GM23338 (cell line): ENCODE results near the gene PTPN7. TPM values are rescaled to one million over a fixed set of nuclear protein-coding genes. Genes with fewer than 3 reads are reported as not detected.

Source experiments
- ATAC-seq: fragments of 200-7000 bp; cut with Tn5 transposase; 3 replicates; pipeline ENCODE4 v1.9.1; 2020
- DNase-seq: peaks from one replicate; pipeline ENCODE4 v3.0.0-alpha.2; 2015; ENCODE audit warnings: low spot score
- H2AFZ ChIP-seq: fragments of 200-600 bp; sonication (generic); 2 replicates; pipeline ENCODE4 v1.8.0; 2016; ENCODE audit warnings: antibody characterized with exemption, mild to moderate bottlenecking, moderate library complexity
- H3F3A ChIP-seq: fragments of 200-600 bp; sonication (generic); replicated peaks from 2 replicates; pipeline ENCODE4 v1.8.0; 2017; ENCODE audit warnings: antibody characterized with exemption, mixed run types, low read depth
- H3K27ac ChIP-seq: fragments of 200-600 bp; sonication (generic); 2 replicates; pipeline ENCODE4 v1.6.1; 2016; ENCODE audit warnings: low read depth
- H3K27me3 ChIP-seq: fragments of 200-600 bp; sonication (generic); 2 replicates; pipeline ENCODE4 v1.8.0; 2016; ENCODE audit warnings: mild to moderate bottlenecking, mixed run types, moderate library complexity; ENCODE audit not compliant: insufficient read depth
- H3K36me3 ChIP-seq: fragments of 200-600 bp; sonication (generic); 2 replicates; pipeline ENCODE4 v1.8.0; 2016; ENCODE audit warnings: mild to moderate bottlenecking; ENCODE audit not compliant: insufficient read depth
- H3K4me1 ChIP-seq: fragments of 200-600 bp; sonication (generic); 2 replicates; pipeline ENCODE4 v1.8.0; 2016; ENCODE audit warnings: mild to moderate bottlenecking, moderate library complexity; ENCODE audit not compliant: insufficient read depth
- H3K4me2 ChIP-seq: fragments of 200-600 bp; sonication (generic); 2 replicates; pipeline ENCODE4 v1.7.1; 2017; ENCODE audit warnings: mixed run types
- H3K4me3 ChIP-seq: fragments of 200-600 bp; sonication (generic); 2 replicates; pipeline ENCODE4 v1.6.1; 2016; ENCODE audit warnings: mixed run types
- H3K79me2 ChIP-seq: fragments of 200-600 bp; sonication (generic); replicated peaks from 2 replicates; pipeline ENCODE4 v1.8.0; 2017; ENCODE audit warnings: mild to moderate bottlenecking; ENCODE audit not compliant: insufficient read depth
- H3K9me2 ChIP-seq: fragments of 200-600 bp; sonication (generic); 2 replicates; pipeline ENCODE4 v1.8.0; 2017; ENCODE audit not compliant: insufficient read depth
- H4K20me1 ChIP-seq: fragments of 200-600 bp; sonication (generic); replicated peaks from 2 replicates; pipeline ENCODE4 v1.8.0; 2017; ENCODE audit warnings: mild to moderate bottlenecking; ENCODE audit not compliant: insufficient read depth
- H3K27ac Mint-ChIP-seq: 2 replicates; pipeline ENCODE4 v1.8.0; 2020; ENCODE audit warnings: inconsistent platforms, mild to moderate bottlenecking, moderate library complexity, mixed read lengths
- H3K27me3 Mint-ChIP-seq: 3 replicates; pipeline ENCODE4 v1.8.0; 2022; ENCODE audit warnings: low read depth, mild to moderate bottlenecking, moderate library complexity, mixed read lengths, inconsistent platforms; ENCODE audit not compliant: insufficient read depth, poor library complexity
- H3K36me3 Mint-ChIP-seq: 3 replicates; pipeline ENCODE4 v1.8.0; 2021; ENCODE audit warnings: low read depth, mild to moderate bottlenecking, inconsistent platforms, moderate library complexity, mixed read lengths
- H3K4me1 Mint-ChIP-seq: 3 replicates; pipeline ENCODE4 v1.8.0; 2020; ENCODE audit warnings: mild to moderate bottlenecking, inconsistent platforms, mixed read lengths
- H3K4me3 Mint-ChIP-seq: 3 replicates; pipeline ENCODE4 v1.8.0; 2021; ENCODE audit warnings: moderate library complexity, mild to moderate bottlenecking, inconsistent platforms, mixed read lengths
- H3K9me3 Mint-ChIP-seq: 3 replicates; pipeline ENCODE4 v1.8.0; 2020; ENCODE audit warnings: moderate library complexity, mild to moderate bottlenecking, inconsistent platforms, mixed read lengths
- EZH2 ChIP-seq: fragments of 200-600 bp; sonication (generic); IDR thresholded peaks from one replicate; pipeline ENCODE4 v1.8.0; 2017; ENCODE audit warnings: antibody characterized with exemption, mild to moderate bottlenecking, low read depth; ENCODE audit not compliant: unreplicated experiment
- EZH2phosphoT487 ChIP-seq: fragments of 200-600 bp; sonication (generic); IDR thresholded peaks from one replicate; pipeline ENCODE4 v1.8.1; 2018; ENCODE audit warnings: antibody characterized with exemption; ENCODE audit not compliant: unreplicated experiment
- JUNB ChIP-seq: IDR thresholded peaks from one replicate; pipeline ENCODE4 v1.6.1; 2016; ENCODE audit warnings: antibody characterized with exemption; ENCODE audit not compliant: unreplicated experiment
- ZNF114 ChIP-seq: fragments of 250-450 bp; sonication (Bioruptor Pico); IDR thresholded peaks from 2 replicates; pipeline ENCODE4 v1.5.0; 2020; ENCODE audit warnings: mild to moderate bottlenecking, moderate library complexity
- ZNF331 ChIP-seq: fragments of 250-450 bp; sonication (Bioruptor Pico); IDR thresholded peaks from 2 replicates; pipeline ENCODE4 v1.5.0; 2020; ENCODE audit warnings: low read depth, mild to moderate bottlenecking, moderate library complexity
- polyA plus RNA-seq: library from polyadenylated mRNA; unstranded; fragments of >200 nt; fragmentation: Nextera tagmentation; extraction: Ambion mirVana; gene quantifications from 2 replicates; pipeline ENCODE4 v1.2.1, GENCODE V29; 2016
- total RNA-seq: library from RNA; depleted of rRNA; stranded (reverse); fragments of >200 nt; shearing (Covaris generic); gene quantifications from 2 replicates; pipeline ENCODE4 v1.2.3, GENCODE V29; 2014
- TF ChIP-seq, protein P1 (sequence below): IDR thresholded peaks from one replicate; pipeline ENCODE4 v1.6.1; 2018; ENCODE audit warnings: antibody characterized with exemption; ENCODE audit not compliant: unreplicated experiment
- TF ChIP-seq, protein P2 (sequence below): IDR thresholded peaks from 2 replicates; pipeline ENCODE4 v1.6.1; 2016; ENCODE audit warnings: antibody characterized with exemption
- TF ChIP-seq, protein P3 (sequence below), 2 experiments: fragments of 200-600 bp in 1 of 2; sonication (generic) in 1 of 2; conservative IDR thresholded peaks; 2 replicates each; pipeline versions ENCODE4 v1.5.1 to v1.6.1; 2016 to 2017; ENCODE audit warnings: antibody characterized with exemption in 2 of 2, low read depth in 2 of 2, mild to moderate bottlenecking in 2 of 2, moderate library complexity in 1 of 2

PTPN7 gene
- total and polyA plus RNA-seq, 2 experiments from 2014 or later = not detected

DNA sequence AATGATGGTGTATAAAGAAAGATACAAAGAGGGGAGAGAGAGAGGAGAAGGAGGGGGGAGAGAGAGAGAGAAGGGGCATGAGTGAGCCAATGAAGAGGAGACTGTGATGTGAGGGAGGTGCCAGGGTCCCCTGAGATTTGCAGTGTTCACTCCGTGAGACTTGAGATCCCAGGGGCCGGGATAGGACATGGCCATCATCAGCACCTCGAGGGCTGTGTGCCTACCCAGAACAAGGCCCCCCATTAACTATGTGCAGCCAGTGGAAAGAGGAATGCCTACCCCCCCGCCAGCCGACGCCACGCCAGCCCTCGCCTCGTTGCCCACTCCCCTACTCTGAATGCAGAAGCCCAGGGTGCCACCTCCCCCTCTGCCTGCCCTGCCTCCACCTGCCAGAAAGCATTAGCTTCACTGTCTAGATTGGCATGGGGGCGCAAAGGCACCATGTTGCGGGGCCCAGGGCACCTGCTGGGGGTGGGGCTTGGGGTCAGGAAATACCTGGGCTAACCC lies 48.0 kb upstream of the PTPN7 start (continued):
- TF ChIP-seq EZH2phosphoT487 (no peak), EZH2 (no peak), JUNB (no peak), ZNF114 (no peak)
- TF ChIP-seq, protein P1, sequence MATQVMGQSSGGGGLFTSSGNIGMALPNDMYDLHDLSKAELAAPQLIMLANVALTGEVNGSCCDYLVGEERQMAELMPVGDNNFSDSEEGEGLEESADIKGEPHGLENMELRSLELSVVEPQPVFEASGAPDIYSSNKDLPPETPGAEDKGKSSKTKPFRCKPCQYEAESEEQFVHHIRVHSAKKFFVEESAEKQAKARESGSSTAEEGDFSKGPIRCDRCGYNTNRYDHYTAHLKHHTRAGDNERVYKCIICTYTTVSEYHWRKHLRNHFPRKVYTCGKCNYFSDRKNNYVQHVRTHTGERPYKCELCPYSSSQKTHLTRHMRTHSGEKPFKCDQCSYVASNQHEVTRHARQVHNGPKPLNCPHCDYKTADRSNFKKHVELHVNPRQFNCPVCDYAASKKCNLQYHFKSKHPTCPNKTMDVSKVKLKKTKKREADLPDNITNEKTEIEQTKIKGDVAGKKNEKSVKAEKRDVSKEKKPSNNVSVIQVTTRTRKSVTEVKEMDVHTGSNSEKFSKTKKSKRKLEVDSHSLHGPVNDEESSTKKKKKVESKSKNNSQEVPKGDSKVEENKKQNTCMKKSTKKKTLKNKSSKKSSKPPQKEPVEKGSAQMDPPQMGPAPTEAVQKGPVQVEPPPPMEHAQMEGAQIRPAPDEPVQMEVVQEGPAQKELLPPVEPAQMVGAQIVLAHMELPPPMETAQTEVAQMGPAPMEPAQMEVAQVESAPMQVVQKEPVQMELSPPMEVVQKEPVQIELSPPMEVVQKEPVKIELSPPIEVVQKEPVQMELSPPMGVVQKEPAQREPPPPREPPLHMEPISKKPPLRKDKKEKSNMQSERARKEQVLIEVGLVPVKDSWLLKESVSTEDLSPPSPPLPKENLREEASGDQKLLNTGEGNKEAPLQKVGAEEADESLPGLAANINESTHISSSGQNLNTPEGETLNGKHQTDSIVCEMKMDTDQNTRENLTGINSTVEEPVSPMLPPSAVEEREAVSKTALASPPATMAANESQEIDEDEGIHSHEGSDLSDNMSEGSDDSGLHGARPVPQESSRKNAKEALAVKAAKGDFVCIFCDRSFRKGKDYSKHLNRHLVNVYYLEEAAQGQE = no peak

DNA sequence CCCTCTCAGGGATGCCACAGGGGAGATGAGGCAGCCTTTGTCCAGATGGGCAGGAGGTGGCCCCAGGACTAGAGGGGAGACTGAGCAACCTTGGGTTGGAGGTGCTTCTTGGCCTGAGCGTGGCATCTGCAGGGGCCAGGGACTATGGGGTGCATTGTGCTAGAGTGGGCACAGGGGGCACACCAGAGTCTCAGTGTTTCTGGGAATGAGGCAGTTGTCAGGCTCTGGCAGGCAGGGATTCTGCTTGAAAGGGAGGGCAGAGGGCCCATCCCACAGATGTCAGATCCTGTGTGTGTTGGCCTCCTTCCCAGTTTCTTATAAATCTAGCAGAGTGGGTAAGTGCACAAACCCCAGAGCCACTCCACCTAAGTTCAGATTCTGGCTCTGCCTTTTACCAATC lies 46.9 kb upstream of the PTPN7 start:
- Mint-ChIP-seq H3K9me3 (no peaks in the 10 kb centered on the region), H3K27ac (no peak overlapping the region), H3K4me1 (peaks cover 3% of the 10 kb centered on the region; the same call in 1 of the 3 replicates), H3K27me3 (peaks cover 4% of the 10 kb centered on the region), H3K36me3 (no peaks in the 10 kb centered on the region), H3K4me3 (no peak overlapping the region)
- no peak overlapping the region for H3K4me2 ChIP-seq
- H3K79me2 ChIP-seq = no peaks in the 10 kb centered on the region
- H3K27me3 ChIP-seq = no peaks in the 10 kb centered on the region
- ATAC-seq (peak; percentile 75), DNase-seq (peak; percentile 58)
- no peak overlapping the region for H2AFZ ChIP-seq
- TF ChIP-seq, protein P2, sequence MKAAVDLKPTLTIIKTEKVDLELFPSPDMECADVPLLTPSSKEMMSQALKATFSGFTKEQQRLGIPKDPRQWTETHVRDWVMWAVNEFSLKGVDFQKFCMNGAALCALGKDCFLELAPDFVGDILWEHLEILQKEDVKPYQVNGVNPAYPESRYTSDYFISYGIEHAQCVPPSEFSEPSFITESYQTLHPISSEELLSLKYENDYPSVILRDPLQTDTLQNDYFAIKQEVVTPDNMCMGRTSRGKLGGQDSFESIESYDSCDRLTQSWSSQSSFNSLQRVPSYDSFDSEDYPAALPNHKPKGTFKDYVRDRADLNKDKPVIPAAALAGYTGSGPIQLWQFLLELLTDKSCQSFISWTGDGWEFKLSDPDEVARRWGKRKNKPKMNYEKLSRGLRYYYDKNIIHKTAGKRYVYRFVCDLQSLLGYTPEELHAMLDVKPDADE = no peak
- TF ChIP-seq ZNF114 (no peak), ZNF331 (CRISPR knock-in tag) (no peak)
- TF ChIP-seq, protein P3, sequence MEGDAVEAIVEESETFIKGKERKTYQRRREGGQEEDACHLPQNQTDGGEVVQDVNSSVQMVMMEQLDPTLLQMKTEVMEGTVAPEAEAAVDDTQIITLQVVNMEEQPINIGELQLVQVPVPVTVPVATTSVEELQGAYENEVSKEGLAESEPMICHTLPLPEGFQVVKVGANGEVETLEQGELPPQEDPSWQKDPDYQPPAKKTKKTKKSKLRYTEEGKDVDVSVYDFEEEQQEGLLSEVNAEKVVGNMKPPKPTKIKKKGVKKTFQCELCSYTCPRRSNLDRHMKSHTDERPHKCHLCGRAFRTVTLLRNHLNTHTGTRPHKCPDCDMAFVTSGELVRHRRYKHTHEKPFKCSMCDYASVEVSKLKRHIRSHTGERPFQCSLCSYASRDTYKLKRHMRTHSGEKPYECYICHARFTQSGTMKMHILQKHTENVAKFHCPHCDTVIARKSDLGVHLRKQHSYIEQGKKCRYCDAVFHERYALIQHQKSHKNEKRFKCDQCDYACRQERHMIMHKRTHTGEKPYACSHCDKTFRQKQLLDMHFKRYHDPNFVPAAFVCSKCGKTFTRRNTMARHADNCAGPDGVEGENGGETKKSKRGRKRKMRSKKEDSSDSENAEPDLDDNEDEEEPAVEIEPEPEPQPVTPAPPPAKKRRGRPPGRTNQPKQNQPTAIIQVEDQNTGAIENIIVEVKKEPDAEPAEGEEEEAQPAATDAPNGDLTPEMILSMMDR (conservative IDR thresholded peaks at IDR 0.05; ENCODE audit: low read depth in 2 of 2) = peak; percentile 31 to 34; a peak in 3 of 4 replicates
- H3K27ac ChIP-seq = no peak overlapping the region
- no peaks in the 10 kb centered on the region for H3K36me3 ChIP-seq
- H3F3A ChIP-seq = no peaks in the 10 kb centered on the region
- no peaks in the 10 kb centered on the region for H4K20me1 ChIP-seq
- no peak overlapping the region for H3K4me3 ChIP-seq
- H3K9me2 ChIP-seq = no peaks in the 10 kb centered on the region
- no peaks in the 10 kb centered on the region for H3K4me1 ChIP-seq
